Measurements from ENCODE around the gene COPS7A. TPM values are rescaled to one million over a fixed set of nuclear protein-coding genes. Genes with fewer than 3 reads are reported as not detected.

Gene COPS7A
- total and polyA plus RNA-seq, 2 donors (not counting 1 experiment from before 2014, with no cell fraction given), result 28.3 to 46.0 TPM

DNA sequence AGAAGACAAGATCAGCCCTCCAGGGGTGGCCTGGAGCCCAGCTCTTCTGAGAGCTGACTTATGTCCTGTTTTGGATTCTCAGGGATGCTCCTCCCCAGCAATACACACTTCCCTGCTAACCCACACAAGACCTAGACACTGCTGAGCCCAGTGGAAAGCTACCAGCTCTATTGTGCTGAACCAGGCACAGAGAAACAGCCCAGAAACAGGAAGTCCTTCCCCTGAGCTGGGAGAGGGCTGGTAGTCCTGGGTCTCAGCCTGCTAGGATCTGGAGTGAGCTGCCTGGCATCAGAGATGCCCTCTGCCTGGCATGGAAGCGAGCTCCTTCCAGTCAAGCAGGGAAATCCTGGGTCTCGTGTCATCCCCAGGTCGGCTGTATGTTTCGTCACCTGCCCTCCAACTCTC is 47.2 kb downstream of the COPS7A start:
- intact Hi-C loops (cut with micrococcal nuclease), result no loop called here
- ChIA-PET POLR2A (interaction anchor here (0.5 kb wide), 1 partner anchor 342 kb away, joined by 6 read pairs; no protein-coding TSS in a partner anchor), CTCF (interaction anchor here (0.6 to 2.2 kb wide), 3 partner anchors 14 to 37 kb away, joined by 3 to 7 read pairs (median 3); no protein-coding TSS in a partner anchor)
- no peaks in the 10 kb centered on the region for H3K36me3 ChIP-seq (replicated peaks in 1 of 2; ENCODE audit: control extremely low read depth in 1 of 2, control insufficient read depth in 1 of 2, extremely low read depth in 1 of 2, insufficient read depth in 2 of 2, low read length in 1 of 2)
- Mint-ChIP-seq H3K4me3 (no peak overlapping the region), H3K4me1 (peaks cover 24% of the 10 kb centered on the region), H3K27ac (no peak overlapping the region), H3K27me3 (peaks cover 61% of the 10 kb centered on the region), H3K9me3 (ENCODE audit: insufficient read depth) (no peaks in the 10 kb centered on the region)
- peaks cover 0 to 83% (median 44%) of the 10 kb centered on the region in 4 experiments for H3K27me3 ChIP-seq (replicated peaks in 1 of 4; ENCODE audit: control extremely low read depth in 1 of 4, control insufficient read depth in 3 of 4, insufficient read depth in 4 of 4, low read length in 3 of 4)
- no peaks in the 10 kb centered on the region for H4K20me1 ChIP-seq (ENCODE audit: control insufficient read depth, insufficient read depth, low read length, poor library complexity, severe bottlenecking)
- H3K9me3 ChIP-seq (ENCODE audit: control extremely low read depth in 1 of 3, control insufficient read depth in 2 of 3, insufficient read depth in 1 of 3, low read length in 2 of 3), result peaks cover 0 to 21% (median 0%) of the 10 kb centered on the region in 3 donors
- ATAC-seq (ENCODE audit: low read depth) (no peak), DNase-seq (no peak)
- H3K4me3 ChIP-seq (ENCODE audit: control extremely low read depth in 1 of 5, extremely low read depth in 1 of 5, insufficient read depth in 1 of 5, low read depth in 2 of 5, low read length in 4 of 5), result no peak overlapping the region
- H3K79me2 ChIP-seq (ENCODE audit: control insufficient read depth, insufficient read depth, low read length), result no peaks in the 10 kb centered on the region
- H3K27ac ChIP-seq (ENCODE audit: low read length in 2 of 2), result no peak overlapping the region
- H3K4me2 ChIP-seq (replicated peaks; ENCODE audit: low read depth, low read length, poor library complexity, severe bottlenecking), result no peak overlapping the region
- no peak overlapping the region for H3K9ac ChIP-seq (ENCODE audit: low read length)
- TF ChIP-seq CTCF (IDR thresholded peaks at IDR 0.05), result no peak
- TF ChIP-seq EZH2 (IDR thresholded peaks at IDR 0.05; ENCODE audit: borderline replicate concordance, insufficient read depth, low read depth, low read length, poor library complexity, severe bottlenecking), result no peak
- 73% methylated on average over 4 of the region's 4 CpGs for WGBS (ENCODE audit: insufficient coverage)
- no peak overlapping the region for H2AFZ ChIP-seq (ENCODE audit: insufficient read depth, low read depth, low read length, poor library complexity, severe bottlenecking)
- H3K4me1 ChIP-seq (ENCODE audit: control insufficient read depth in 2 of 2, insufficient read depth in 2 of 2, low read length in 2 of 2), result peaks cover 28 to 45% of the 10 kb centered on the region in 2 donors

- no peak overlapping the region for H3K9ac ChIP-seq (ENCODE audit: low read length)
- H3K4me3 ChIP-seq (ENCODE audit: control extremely low read depth in 1 of 5, extremely low read depth in 1 of 5, insufficient read depth in 1 of 5, low read depth in 2 of 5, low read length in 4 of 5), result no peak overlapping the region
- H4K20me1 ChIP-seq (ENCODE audit: control insufficient read depth, insufficient read depth, low read length, poor library complexity, severe bottlenecking), result no peaks in the 10 kb centered on the region
- H3K9me3 ChIP-seq (ENCODE audit: control extremely low read depth in 1 of 3, control insufficient read depth in 2 of 3, insufficient read depth in 1 of 3, low read length in 2 of 3), result peaks cover 0 to 21% (median 0%) of the 10 kb centered on the region in 3 donors
- H3K36me3 ChIP-seq (replicated peaks in 1 of 2; ENCODE audit: control extremely low read depth in 1 of 2, control insufficient read depth in 1 of 2, extremely low read depth in 1 of 2, insufficient read depth in 2 of 2, low read length in 1 of 2), result no peaks in the 10 kb centered on the region
- WGBS (ENCODE audit: insufficient coverage), result 49% methylated on average over 4 of the region's 12 CpGs
- ChIA-PET POLR2A (interaction anchor here (0.5 to 0.6 kb wide), 3 partner anchors 164 to 342 kb away, joined by 3 to 8 read pairs (median 6); no protein-coding TSS in a partner anchor), CTCF (interaction anchor here (0.6 to 2.2 kb wide), 3 partner anchors 15 to 37 kb away, joined by 3 to 7 read pairs (median 3); no protein-coding TSS in a partner anchor)
- intact Hi-C loops (cut with micrococcal nuclease), result no loop called here
- H3K27ac ChIP-seq (ENCODE audit: low read length in 2 of 2), result no peak overlapping the region
- H3K4me1 ChIP-seq (ENCODE audit: control insufficient read depth in 2 of 2, insufficient read depth in 2 of 2, low read length in 2 of 2), result peaks cover 27 to 44% of the 10 kb centered on the region in 2 donors
- H2AFZ ChIP-seq (ENCODE audit: insufficient read depth, low read depth, low read length, poor library complexity, severe bottlenecking), result no peak overlapping the region
- ATAC-seq (ENCODE audit: low read depth) (no peak), DNase-seq (no peak)
- Mint-ChIP-seq H3K27ac (no peak overlapping the region), H3K27me3 (peaks cover 67% of the 10 kb centered on the region), H3K4me3 (no peak overlapping the region), H3K4me1 (peaks cover 24% of the 10 kb centered on the region), H3K9me3 (ENCODE audit: insufficient read depth) (no peaks in the 10 kb centered on the region)
- TF ChIP-seq EZH2 (IDR thresholded peaks at IDR 0.05; ENCODE audit: borderline replicate concordance, insufficient read depth, low read depth, low read length, poor library complexity, severe bottlenecking), result no peak
- no peak for TF ChIP-seq CTCF (IDR thresholded peaks at IDR 0.05)
- peak overlapping the region; percentile 46 for H3K4me2 ChIP-seq (replicated peaks; ENCODE audit: low read depth, low read length, poor library complexity, severe bottlenecking)
- no peaks in the 10 kb centered on the region for H3K79me2 ChIP-seq (ENCODE audit: control insufficient read depth, insufficient read depth, low read length)
- peaks cover 0 to 89% (median 48%) of the 10 kb centered on the region in 4 experiments for H3K27me3 ChIP-seq (replicated peaks in 1 of 4; ENCODE audit: control extremely low read depth in 1 of 4, control insufficient read depth in 3 of 4, insufficient read depth in 4 of 4, low read length in 3 of 4)
These were observed 47.9 kb downstream of the COPS7A start for GRCh38 chr12:6771509-6772330.

Measured in B cell (primary cell).